Measurements from ENCODE around the gene EPB41L4A.

The EPB41L4A gene

DNA sequence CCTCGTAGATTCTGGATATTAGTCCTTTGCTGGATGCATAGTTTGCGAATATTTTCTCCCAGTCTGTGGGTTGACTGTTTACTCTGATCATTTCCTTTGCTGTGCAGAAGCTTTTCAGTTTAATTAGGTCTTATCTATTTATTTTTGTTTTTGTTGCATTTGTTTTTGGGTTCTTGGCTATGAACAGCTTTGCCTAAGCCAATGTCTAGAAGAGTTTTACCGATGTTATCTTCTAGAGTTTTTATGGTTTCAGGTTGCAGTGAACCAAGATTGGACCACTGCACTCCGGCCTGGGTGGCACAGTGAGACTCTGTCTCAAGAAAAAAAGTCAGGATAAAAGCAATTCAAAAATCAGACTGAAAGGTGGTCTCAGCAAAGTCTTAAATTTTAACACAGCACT lies 188.5 kb downstream of the EPB41L4A start (continued):
- TF ChIP-seq, protein P1, sequence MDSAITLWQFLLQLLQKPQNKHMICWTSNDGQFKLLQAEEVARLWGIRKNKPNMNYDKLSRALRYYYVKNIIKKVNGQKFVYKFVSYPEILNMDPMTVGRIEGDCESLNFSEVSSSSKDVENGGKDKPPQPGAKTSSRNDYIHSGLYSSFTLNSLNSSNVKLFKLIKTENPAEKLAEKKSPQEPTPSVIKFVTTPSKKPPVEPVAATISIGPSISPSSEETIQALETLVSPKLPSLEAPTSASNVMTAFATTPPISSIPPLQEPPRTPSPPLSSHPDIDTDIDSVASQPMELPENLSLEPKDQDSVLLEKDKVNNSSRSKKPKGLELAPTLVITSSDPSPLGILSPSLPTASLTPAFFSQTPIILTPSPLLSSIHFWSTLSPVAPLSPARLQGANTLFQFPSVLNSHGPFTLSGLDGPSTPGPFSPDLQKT (IDR thresholded peaks at IDR 0.05; ENCODE audit: borderline replicate concordance, low read depth, low read length) = no peak
- TF ChIP-seq, protein P2, sequence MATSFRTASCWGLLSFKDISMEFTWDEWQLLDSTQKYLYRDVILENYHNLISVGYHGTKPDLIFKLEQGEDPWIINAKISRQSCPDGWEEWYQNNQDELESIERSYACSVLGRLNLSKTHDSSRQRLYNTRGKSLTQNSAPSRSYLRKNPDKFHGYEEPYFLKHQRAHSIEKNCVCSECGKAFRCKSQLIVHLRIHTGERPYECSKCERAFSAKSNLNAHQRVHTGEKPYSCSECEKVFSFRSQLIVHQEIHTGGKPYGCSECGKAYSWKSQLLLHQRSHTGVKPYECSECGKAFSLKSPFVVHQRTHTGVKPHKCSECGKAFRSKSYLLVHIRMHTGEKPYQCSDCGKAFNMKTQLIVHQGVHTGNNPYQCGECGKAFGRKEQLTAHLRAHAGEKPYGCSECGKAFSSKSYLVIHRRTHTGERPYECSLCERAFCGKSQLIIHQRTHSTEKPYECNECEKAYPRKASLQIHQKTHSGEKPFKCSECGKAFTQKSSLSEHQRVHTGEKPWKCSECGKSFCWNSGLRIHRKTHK (tag by site-specific recombination; IDR thresholded peaks at IDR 0.05) = no peak
- TF ChIP-seq SALL2 (tag by site-specific recombination; IDR thresholded peaks at IDR 0.05; ENCODE audit: borderline replicate concordance) = no peak
- no peak for TF ChIP-seq ZBTB21 (tag by site-specific recombination; IDR thresholded peaks at IDR 0.05)
- TF ChIP-seq, protein P3, sequence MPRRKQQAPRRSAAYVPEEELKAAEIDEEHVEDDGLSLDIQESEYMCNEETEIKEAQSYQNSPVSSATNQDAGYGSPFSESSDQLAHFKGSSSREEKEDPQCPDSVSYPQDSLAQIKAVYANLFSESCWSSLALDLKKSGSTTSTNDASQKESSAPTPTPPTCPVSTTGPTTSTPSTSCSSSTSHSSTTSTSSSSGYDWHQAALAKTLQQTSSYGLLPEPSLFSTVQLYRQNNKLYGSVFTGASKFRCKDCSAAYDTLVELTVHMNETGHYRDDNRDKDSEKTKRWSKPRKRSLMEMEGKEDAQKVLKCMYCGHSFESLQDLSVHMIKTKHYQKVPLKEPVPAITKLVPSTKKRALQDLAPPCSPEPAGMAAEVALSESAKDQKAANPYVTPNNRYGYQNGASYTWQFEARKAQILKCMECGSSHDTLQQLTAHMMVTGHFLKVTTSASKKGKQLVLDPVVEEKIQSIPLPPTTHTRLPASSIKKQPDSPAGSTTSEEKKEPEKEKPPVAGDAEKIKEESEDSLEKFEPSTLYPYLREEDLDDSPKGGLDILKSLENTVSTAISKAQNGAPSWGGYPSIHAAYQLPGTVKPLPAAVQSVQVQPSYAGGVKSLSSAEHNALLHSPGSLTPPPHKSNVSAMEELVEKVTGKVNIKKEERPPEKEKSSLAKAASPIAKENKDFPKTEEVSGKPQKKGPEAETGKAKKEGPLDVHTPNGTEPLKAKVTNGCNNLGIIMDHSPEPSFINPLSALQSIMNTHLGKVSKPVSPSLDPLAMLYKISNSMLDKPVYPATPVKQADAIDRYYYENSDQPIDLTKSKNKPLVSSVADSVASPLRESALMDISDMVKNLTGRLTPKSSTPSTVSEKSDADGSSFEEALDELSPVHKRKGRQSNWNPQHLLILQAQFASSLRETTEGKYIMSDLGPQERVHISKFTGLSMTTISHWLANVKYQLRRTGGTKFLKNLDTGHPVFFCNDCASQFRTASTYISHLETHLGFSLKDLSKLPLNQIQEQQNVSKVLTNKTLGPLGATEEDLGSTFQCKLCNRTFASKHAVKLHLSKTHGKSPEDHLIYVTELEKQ (tag by site-specific recombination; IDR thresholded peaks at IDR 0.05; ENCODE audit: borderline replicate concordance) = no peak
- no peak for TF ChIP-seq ZIC2 (tag by site-specific recombination; IDR thresholded peaks at IDR 0.05)

DNA sequence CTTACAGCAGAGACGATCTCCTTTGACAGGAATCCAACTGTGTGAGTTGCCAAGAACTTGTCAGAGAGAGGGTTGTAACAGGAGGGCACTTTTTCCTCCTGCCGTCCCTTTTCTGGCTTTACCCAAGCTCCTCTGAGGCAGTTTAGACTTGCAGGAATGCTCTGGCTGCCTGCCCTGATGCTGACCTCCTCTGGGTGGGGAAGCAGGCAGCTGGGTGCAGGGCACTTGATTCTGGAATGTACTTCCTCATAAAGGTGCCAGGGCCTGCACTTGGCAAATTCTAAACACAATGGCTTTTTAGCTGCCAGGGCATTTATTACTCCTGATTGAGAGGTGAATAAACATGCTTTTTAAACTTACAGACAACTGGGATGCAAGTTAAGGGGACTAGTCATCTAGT lies 190.4 kb downstream of the EPB41L4A start:
- ChIA-PET POLR2A (no interaction called here), CTCF (interaction anchor here (0.5 kb wide), 1 partner anchor 12 kb away, joined by 3 read pairs; no protein-coding TSS in a partner anchor)
- no peak overlapping the region for H3K4me3 ChIP-seq (ENCODE audit: low read depth, low read length)
- H3K36me3 ChIP-seq (ENCODE audit: control insufficient read depth in 2 of 2, insufficient read depth in 1 of 2, low read length in 2 of 2) = no peaks in the 10 kb centered on the region
- H3K9me3 ChIP-seq (ENCODE audit: control insufficient read depth, insufficient read depth, low read depth, low read length) = no peaks in the 10 kb centered on the region
- H3K27ac ChIP-seq (ENCODE audit: extremely low read depth, low read depth, low read length) = no peak overlapping the region
- H3K4me1 ChIP-seq (ENCODE audit: control insufficient read depth, insufficient read depth, low read length) = no peaks in the 10 kb centered on the region
- TF ChIP-seq ZNF600 (tag by site-specific recombination; IDR thresholded peaks at IDR 0.05) = no peak
- no peak for TF ChIP-seq ZNF221 (tag by site-specific recombination; IDR thresholded peaks at IDR 0.05; ENCODE audit: borderline replicate concordance)
- no peak for TF ChIP-seq ZNF544 (tag by site-specific recombination; IDR thresholded peaks at IDR 0.05)
- TF ChIP-seq, protein P4, sequence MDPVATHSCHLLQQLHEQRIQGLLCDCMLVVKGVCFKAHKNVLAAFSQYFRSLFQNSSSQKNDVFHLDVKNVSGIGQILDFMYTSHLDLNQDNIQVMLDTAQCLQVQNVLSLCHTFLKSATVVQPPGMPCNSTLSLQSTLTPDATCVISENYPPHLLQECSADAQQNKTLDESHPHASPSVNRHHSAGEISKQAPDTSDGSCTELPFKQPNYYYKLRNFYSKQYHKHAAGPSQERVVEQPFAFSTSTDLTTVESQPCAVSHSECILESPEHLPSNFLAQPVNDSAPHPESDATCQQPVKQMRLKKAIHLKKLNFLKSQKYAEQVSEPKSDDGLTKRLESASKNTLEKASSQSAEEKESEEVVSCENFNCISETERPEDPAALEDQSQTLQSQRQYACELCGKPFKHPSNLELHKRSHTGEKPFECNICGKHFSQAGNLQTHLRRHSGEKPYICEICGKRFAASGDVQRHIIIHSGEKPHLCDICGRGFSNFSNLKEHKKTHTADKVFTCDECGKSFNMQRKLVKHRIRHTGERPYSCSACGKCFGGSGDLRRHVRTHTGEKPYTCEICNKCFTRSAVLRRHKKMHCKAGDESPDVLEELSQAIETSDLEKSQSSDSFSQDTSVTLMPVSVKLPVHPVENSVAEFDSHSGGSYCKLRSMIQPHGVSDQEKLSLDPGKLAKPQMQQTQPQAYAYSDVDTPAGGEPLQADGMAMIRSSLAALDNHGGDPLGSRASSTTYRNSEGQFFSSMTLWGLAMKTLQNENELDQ (tag by site-specific recombination; IDR thresholded peaks at IDR 0.05; ENCODE audit: low read depth) = no peak
- TF ChIP-seq ZNF501 (tag by site-specific recombination; IDR thresholded peaks at IDR 0.05) = no peak
- no peak for TF ChIP-seq REPIN1 (tag by site-specific recombination; IDR thresholded peaks at IDR 0.05; ENCODE audit: low read depth)
- no peak for TF ChIP-seq ZNF37A (tag by site-specific recombination; IDR thresholded peaks at IDR 0.05)
- TF ChIP-seq SP3 (tag by site-specific recombination; IDR thresholded peaks at IDR 0.05) = no peak
- no peak for TF ChIP-seq ZNF394 (tag by site-specific recombination; IDR thresholded peaks at IDR 0.05; ENCODE audit: borderline replicate concordance)
- TF ChIP-seq ZNF670 (tag by site-specific recombination; IDR thresholded peaks at IDR 0.05; ENCODE audit: low read depth) = no peak
- TF ChIP-seq ZNF24 (tag by site-specific recombination; IDR thresholded peaks at IDR 0.05) = no peak
- no peak for TF ChIP-seq ZNF561 (tag by site-specific recombination; IDR thresholded peaks at IDR 0.05; ENCODE audit: borderline replicate concordance)
- no peak for TF ChIP-seq ZNF529 (tag by site-specific recombination; IDR thresholded peaks at IDR 0.05; ENCODE audit: insufficient replicate concordance)
- no peak for TF ChIP-seq ZNF610 (tag by site-specific recombination; IDR thresholded peaks at IDR 0.05; ENCODE audit: borderline replicate concordance)
- TF ChIP-seq SP2 (tag by site-specific recombination; IDR thresholded peaks at IDR 0.05) = no peak

All from HEK293 (cell line).